ENCODE measurements around the gene CHD9.

GRCh38 chr16:53090591-53091411, 36.0 kb downstream of the CHD9 start:
- TF ChIP-seq CTCF (IDR thresholded peaks at IDR 0.05) (no peak), POLR2A (IDR thresholded peaks at IDR 0.05) (no peak)
